IPS-20b (cell line): Measurements from ENCODE around the gene USP21.

Experiments used
- H3K27ac ChIP-seq: one replicate; pipeline ENCODE4 v1.5.1; 2013; ENCODE audit warnings: low read length
- H3K27me3 ChIP-seq: 2 replicates; pipeline ENCODE4 v1.6.1; 2013; ENCODE audit warnings: mild to moderate bottlenecking, low read length, inconsistent platforms; ENCODE audit not compliant: insufficient read depth
- H3K36me3 ChIP-seq: 2 replicates; pipeline ENCODE4 v1.6.1; 2013; ENCODE audit warnings: low read depth, mild to moderate bottlenecking, inconsistent platforms, low read length, moderate library complexity; ENCODE audit not compliant: insufficient read depth
- H3K4me1 ChIP-seq: 2 replicates; pipeline ENCODE4 v1.6.1; 2013; ENCODE audit warnings: mild to moderate bottlenecking, control low read depth, inconsistent platforms, low read length, moderate library complexity; ENCODE audit not compliant: insufficient read depth
- H3K4me3 ChIP-seq: 2 replicates; pipeline ENCODE4 v1.5.1; 2013; ENCODE audit warnings: mild to moderate bottlenecking, low read length, inconsistent platforms
- H3K9ac ChIP-seq: 2 replicates; pipeline ENCODE4 v1.6.1; 2013; ENCODE audit warnings: low read depth, mild to moderate bottlenecking, inconsistent platforms, low read length, moderate library complexity
- H3K9me3 ChIP-seq: 2 replicates; pipeline ENCODE4 v1.6.1; 2013; ENCODE audit warnings: mild to moderate bottlenecking, low read depth, low read length, inconsistent platforms; ENCODE audit not compliant: insufficient read depth

USP21 gene

GRCh38 chr1:161209790-161210409 lies 50.6 kb downstream of the USP21 start:
- Histone ChIP-seq H3K27me3 (no peaks in the 10 kb centered on the region), H3K9ac (no peak overlapping the region), H3K36me3 (peaks cover 94% of the 10 kb centered on the region), H3K4me1 (peaks cover 3% of the 10 kb centered on the region; the same call in 1 of the 2 replicates), H3K27ac (no peak overlapping the region), H3K4me3 (no peak overlapping the region), H3K9me3 (no peaks in the 10 kb centered on the region)

GRCh38 chr1:161214369-161214768 lies 55.1 kb downstream of the USP21 start:
- Histone ChIP-seq H3K27ac (no peak overlapping the region), H3K4me3 (no peak overlapping the region), H3K9ac (no peak overlapping the region), H3K9me3 (no peaks in the 10 kb centered on the region), H3K27me3 (no peaks in the 10 kb centered on the region), H3K36me3 (peaks cover 59% of the 10 kb centered on the region), H3K4me1 (peaks cover 13% of the 10 kb centered on the region; the same call in 1 of the 2 replicates)

- Histone ChIP-seq H3K4me3 (no peak within 1 kb of the TSS), H3K9me3 (no peaks in the 10 kb centered on the region), H3K27ac (no peak within 1 kb of the TSS), H3K36me3 (peaks cover 54% of the 10 kb centered on the region), H3K27me3 (no peaks in the 10 kb centered on the region), H3K9ac (no peak within 1 kb of the TSS), H3K4me1 (peaks cover 12% of the 10 kb centered on the region; the same call in 1 of the 2 replicates)
Observed at GRCh38 chr1:161215076-161215475, 55.8 kb downstream of the USP21 start, which contains the start of gene FCER1G. TSS of gene FCER1G (plus strand) at chr1:161215295. CDS start at chr1:161215322, 27 bp downstream.
